Right lobe of liver (tissue), 6 donors: Measurements from ENCODE around the gene PREX1. TPM values are rescaled to one million over a fixed set of nuclear protein-coding genes. Genes with fewer than 3 reads are reported as not detected.

Experiments used
- ATAC-seq, 4 donors: fragments of 200-7000 bp; cut with Tn5 transposase; one replicate each; pipeline ENCODE4 v1.9.1; 2020; ENCODE audit warnings: mild to moderate bottlenecking in 4 of 4, moderate library complexity in 4 of 4
- DNase-seq, 3 donors: peaks; one replicate each; pipeline ENCODE4 v3.0.0-alpha.2; 2020
- H3K27ac ChIP-seq, 3 donors: fragments of 200-600 bp; one replicate each; pipeline ENCODE4 v1.8.0; 2022
- H3K27me3 ChIP-seq, 2 donors: fragments of 200-600 bp; one replicate each; pipeline ENCODE4 v1.8.0; 2022
- H3K36me3 ChIP-seq, 4 donors: fragments of 200-600 bp; sonication (generic) in 1 of 4; one replicate each; pipeline versions ENCODE4 v1.5.1 to v1.8.0; 2017 to 2022; ENCODE audit warnings: control low read depth in 1 of 4
- H3K4me1 ChIP-seq, 4 donors: fragments of 200-600 bp; sonication (generic) in 1 of 4; one replicate each; pipeline versions ENCODE4 v1.5.1 to v1.8.0; 2017 to 2022; ENCODE audit warnings: control low read depth in 1 of 4
- H3K4me3 ChIP-seq, 3 donors: fragments of 200-600 bp; one replicate each; pipeline ENCODE4 v1.8.0; 2022
- H3K9me3 ChIP-seq, 4 donors: fragments of 200-600 bp; sonication (generic) in 1 of 4; one replicate each; pipeline versions ENCODE4 v1.5.1 to v1.8.0; 2017 to 2022; ENCODE audit warnings: control low read depth in 1 of 4
- POLR2A ChIP-seq: fragments of 450-650 bp; IDR thresholded peaks from one replicate; pipeline ENCODE4 v1.6.1; 2017; ENCODE audit warnings: antibody characterized with exemption, mild to moderate bottlenecking
- WGBS: methylation state at CpG from one replicate; pipeline ENCODE4 v1.1.6; 2018; ENCODE audit warnings: low coverage, low lambda C conversion rate; ENCODE audit not compliant: insufficient coverage; ENCODE audit errors: missing lambda C conversion rate; 5-methylcytosine and 5-hydroxymethylcytosine counted together
- intact Hi-C, 2 donors: fragments of 100-400 bp; cut with DNase I; formaldehyde crosslinking; loops; one replicate each; pipeline versions ENCODE4 v1.11.2 to v1.14.1; 2022
- total RNA-seq, 6 experiments: library from RNA; depleted of rRNA in 2 of 6; stranded (reverse); fragments of >200 nt in 2 of 6; fragmentation: NEBNext Ultra II Directional in 3 of 6; extraction: Animal tissue kit (Norgen Biotek cat#: 25700) in 3 of 6; gene quantifications; one replicate each; pipeline versions ENCODE4 v1.1.0 to v1.2.4, GENCODE V29; 2016 to 2023
- TF ChIP-seq, protein P1 (sequence below), 4 donors: fragments of 200-600 bp in 3 of 4; fragments of 450-650 bp in 1 of 4; IDR thresholded peaks; one replicate each; pipeline versions ENCODE4 v1.5.1 to v1.8.0; 2016 to 2022; ENCODE audit warnings: antibody characterized with exemption in 4 of 4, mild to moderate bottlenecking in 2 of 4
- donor health status: DM: no; HTN: yes; CAD: no.
- donor health status: DM: no; HTN: no; CAD: no.
- donor health status: DM: no; HTN: no; CAD: no.
- donor health status: DM: no; HTN: yes; CAD: no.
- donor health status: DM: no; HTN: yes; CAD: no.

PREX1 gene
- total RNA-seq, 6 experiments from 2014 or later = 4.4 to 11.1 (median 8.7) TPM

DNA sequence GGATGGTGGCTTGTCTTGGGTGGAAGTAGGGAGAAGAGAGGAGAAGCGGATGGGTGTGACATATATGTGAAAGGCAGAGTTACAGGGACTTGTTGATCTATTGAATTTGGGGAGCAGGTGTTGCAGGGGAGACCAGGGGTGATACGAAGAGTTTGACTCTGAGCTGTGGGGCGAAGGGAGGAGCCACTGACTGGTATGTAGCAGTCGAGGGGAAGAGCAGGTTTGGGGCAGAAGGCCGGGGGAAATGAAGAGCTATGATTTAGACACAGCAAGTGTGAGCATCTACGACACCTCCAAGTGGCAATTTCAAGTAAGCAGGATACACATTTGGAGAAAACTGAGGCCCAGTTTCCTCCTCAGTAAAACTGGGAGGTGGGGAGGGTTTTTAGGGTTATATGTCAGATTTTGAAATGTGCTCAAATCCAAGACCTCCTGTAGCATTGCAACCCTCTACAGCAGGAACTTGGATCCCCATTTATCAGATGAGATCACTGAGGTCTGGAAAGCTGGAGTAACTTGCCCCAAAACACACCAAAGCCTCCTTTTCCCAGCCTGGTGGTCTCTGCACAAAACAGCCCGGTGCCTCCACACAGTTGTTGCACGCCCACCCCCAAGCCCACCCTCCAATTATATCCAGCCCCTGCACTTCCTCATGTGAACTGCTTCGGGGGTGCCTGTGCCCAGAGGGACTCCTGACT is 137.8 kb downstream of the PREX1 start:
- Histone ChIP-seq H3K4me3 (no peak overlapping the region), H3K27me3 (no peaks in the 10 kb centered on the region), H3K9me3 (no peaks in the 10 kb centered on the region), H3K36me3 (no peaks in the 10 kb centered on the region), H3K4me1 (peaks cover 0 to 20% (median 5%) of the 10 kb centered on the region in 4 donors), H3K27ac (no peak overlapping the region)
- TF ChIP-seq, protein P1, sequence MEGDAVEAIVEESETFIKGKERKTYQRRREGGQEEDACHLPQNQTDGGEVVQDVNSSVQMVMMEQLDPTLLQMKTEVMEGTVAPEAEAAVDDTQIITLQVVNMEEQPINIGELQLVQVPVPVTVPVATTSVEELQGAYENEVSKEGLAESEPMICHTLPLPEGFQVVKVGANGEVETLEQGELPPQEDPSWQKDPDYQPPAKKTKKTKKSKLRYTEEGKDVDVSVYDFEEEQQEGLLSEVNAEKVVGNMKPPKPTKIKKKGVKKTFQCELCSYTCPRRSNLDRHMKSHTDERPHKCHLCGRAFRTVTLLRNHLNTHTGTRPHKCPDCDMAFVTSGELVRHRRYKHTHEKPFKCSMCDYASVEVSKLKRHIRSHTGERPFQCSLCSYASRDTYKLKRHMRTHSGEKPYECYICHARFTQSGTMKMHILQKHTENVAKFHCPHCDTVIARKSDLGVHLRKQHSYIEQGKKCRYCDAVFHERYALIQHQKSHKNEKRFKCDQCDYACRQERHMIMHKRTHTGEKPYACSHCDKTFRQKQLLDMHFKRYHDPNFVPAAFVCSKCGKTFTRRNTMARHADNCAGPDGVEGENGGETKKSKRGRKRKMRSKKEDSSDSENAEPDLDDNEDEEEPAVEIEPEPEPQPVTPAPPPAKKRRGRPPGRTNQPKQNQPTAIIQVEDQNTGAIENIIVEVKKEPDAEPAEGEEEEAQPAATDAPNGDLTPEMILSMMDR (IDR thresholded peaks at IDR 0.05) = no peak
- no peak for TF ChIP-seq POLR2A
- DNase-seq (peak in 1 of 3 donors; percentile 18), ATAC-seq (no peak)
- intact Hi-C loops = no loop called here
- 80% methylated on average over 8 of the region's 9 CpGs for WGBS

DNA sequence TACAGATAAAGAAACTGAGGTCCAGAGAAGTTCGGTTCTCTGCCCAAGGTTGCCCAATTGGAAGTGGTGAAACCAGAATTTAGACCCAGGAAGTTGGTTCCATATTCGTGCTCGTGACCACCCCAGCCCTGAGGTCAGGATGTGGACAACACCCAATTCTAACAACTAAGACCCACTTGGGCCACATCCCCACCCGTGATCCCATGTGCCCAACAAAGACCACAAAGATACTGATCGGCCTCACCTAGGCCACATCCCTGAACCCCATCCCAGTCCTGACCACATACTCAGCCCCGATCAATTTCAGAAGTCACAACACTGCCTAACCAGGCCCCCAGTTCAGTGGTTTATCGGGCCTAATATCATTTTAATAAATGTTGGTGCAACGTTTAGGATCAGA is 138.4 kb downstream of the PREX1 start:
- Histone ChIP-seq H3K9me3 (no peaks in the 10 kb centered on the region), H3K36me3 (no peaks in the 10 kb centered on the region), H3K27me3 (no peaks in the 10 kb centered on the region), H3K27ac (no peak overlapping the region), H3K4me3 (no peak overlapping the region), H3K4me1 (peaks cover 0 to 20% (median 5%) of the 10 kb centered on the region in 4 donors)
- ATAC-seq (no peak), DNase-seq (peak in 1 of 3 donors; percentile 30)
- TF ChIP-seq, protein P1 (IDR thresholded peaks at IDR 0.05) = no peak
- no peak for TF ChIP-seq POLR2A
- intact Hi-C loops = no loop called here
- WGBS = 58% methylated on average over 8 of the region's 8 CpGs

DNA sequence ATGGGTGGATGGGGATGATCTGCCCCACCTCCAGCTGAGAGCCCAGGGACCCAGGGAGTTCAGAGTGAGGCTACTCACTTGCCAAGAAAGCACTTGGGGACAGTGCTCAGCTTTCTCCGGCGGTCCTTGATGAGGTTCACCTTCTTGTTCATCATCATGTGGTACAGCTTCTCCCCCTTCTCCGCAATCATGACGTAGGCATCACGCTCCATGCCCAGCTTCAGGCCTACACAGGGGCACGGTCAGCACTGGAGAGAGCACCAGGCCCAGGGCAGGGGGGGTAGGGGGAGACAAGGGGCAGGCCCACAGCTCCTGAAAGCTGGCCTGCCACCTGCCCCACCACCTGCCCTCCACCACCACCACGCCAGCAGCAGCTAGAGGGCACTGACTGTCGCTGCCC is 139.2 kb downstream of the PREX1 start:
- WGBS = 100% methylated on average over 1 of the region's 8 CpGs
- peaks cover 0 to 22% (median 5%) of the 10 kb centered on the region in 4 donors for H3K4me1 ChIP-seq

DNA sequence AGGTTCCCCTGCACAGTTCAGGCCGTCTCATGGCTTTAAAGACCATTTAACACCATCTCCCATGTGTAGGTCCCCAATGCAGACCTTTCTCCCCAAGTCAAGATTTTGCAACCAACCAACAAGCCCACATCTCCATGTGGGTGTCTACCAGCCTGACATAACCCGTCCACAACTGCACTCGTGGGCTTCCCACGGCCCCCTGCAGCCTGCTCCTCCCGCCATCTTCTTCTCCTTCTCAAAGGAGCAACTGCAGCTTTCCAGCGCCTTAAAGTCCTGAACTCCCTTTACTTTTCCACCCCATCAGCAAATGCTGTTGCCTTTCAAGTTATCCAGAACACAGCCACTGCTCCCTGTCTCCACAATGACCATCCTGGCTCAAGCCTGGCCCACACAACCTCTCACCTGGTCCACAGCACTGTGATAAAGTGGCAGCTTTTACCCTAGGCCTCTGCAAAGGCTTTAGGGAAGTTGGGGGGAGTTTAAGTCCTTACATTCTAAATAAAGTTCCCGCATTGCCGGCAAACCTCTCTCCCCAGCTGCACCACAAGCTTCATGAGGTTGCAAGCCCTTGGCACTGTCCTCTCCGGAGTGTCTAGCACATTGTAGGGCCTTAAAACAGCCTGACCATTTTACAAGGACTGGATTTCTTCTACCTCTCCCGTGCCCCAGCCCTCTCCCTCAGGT is 140.5 kb downstream of the PREX1 start:
- Histone ChIP-seq H3K27me3 (no peaks in the 10 kb centered on the region), H3K9me3 (no peaks in the 10 kb centered on the region), H3K36me3 (no peaks in the 10 kb centered on the region), H3K4me3 (no peak overlapping the region), H3K27ac (no peak overlapping the region), H3K4me1 (peaks cover 0 to 33% (median 11%) of the 10 kb centered on the region in 4 donors)
- WGBS = 84% methylated on average over 8 of the region's 10 CpGs
- intact Hi-C loops = no loop called here
- ATAC-seq = no peak
- peak in 1 of 3 donors; percentile 31 for DNase-seq
- no peak for TF ChIP-seq POLR2A
- TF ChIP-seq, protein P1 (IDR thresholded peaks at IDR 0.05) = no peak

More for the DNA sequence above, 139.2 kb downstream of the PREX1 start:
- Histone ChIP-seq H3K9me3 (no peaks in the 10 kb centered on the region), H3K27me3 (no peaks in the 10 kb centered on the region), H3K36me3 (no peaks in the 10 kb centered on the region), H3K4me3 (no peak overlapping the region), H3K27ac (no peak overlapping the region)
- DNase-seq (no peak), ATAC-seq (no peak)
- TF ChIP-seq, protein P1 (IDR thresholded peaks at IDR 0.05) = no peak
- no peak for TF ChIP-seq POLR2A
- intact Hi-C loops = no loop called here
